ENCODE measurements around the gene YPEL5.

The YPEL5 gene

GRCh38 chr2:30191819-30192271 is 45.0 kb downstream of the YPEL5 start:
- H3K9me3 ChIP-seq (ENCODE audit: severe bottlenecking): no peaks in the 10 kb centered on the region
- no peaks in the 10 kb centered on the region for H3K36me3 ChIP-seq (ENCODE audit: low read depth)
- H3K27me3 ChIP-seq (ENCODE audit: insufficient read depth, poor library complexity, severe bottlenecking): no peaks in the 10 kb centered on the region
- H3K4me1 ChIP-seq (ENCODE audit: insufficient read depth, poor library complexity, severe bottlenecking): no peaks in the 10 kb centered on the region
- no peak for DNase-seq (ENCODE audit: low spot score)
- ATAC-seq (ENCODE audit: low read depth): no peak
- no peak overlapping the region for H3K27ac ChIP-seq (ENCODE audit: poor library complexity, severe bottlenecking)
- H3K4me3 ChIP-seq (ENCODE audit: severe bottlenecking): no peak overlapping the region
- TF ChIP-seq CTCF (IDR thresholded peaks at IDR 0.05; ENCODE audit: poor library complexity, severe bottlenecking): no peak

GRCh38 chr2:30192314-30192713 is 45.5 kb downstream of the YPEL5 start:
- Histone ChIP-seq H3K9me3 (ENCODE audit: severe bottlenecking) (no peaks in the 10 kb centered on the region), H3K27ac (ENCODE audit: poor library complexity, severe bottlenecking) (no peak overlapping the region), H3K4me3 (ENCODE audit: severe bottlenecking) (no peak overlapping the region), H3K4me1 (ENCODE audit: insufficient read depth, poor library complexity, severe bottlenecking) (no peaks in the 10 kb centered on the region), H3K36me3 (ENCODE audit: low read depth) (no peaks in the 10 kb centered on the region), H3K27me3 (ENCODE audit: insufficient read depth, poor library complexity, severe bottlenecking) (no peaks in the 10 kb centered on the region)
- ATAC-seq (ENCODE audit: low read depth): no peak
- TF ChIP-seq CTCF (IDR thresholded peaks at IDR 0.05; ENCODE audit: poor library complexity, severe bottlenecking): no peak
- no peak for DNase-seq (ENCODE audit: low spot score)

DNA sequence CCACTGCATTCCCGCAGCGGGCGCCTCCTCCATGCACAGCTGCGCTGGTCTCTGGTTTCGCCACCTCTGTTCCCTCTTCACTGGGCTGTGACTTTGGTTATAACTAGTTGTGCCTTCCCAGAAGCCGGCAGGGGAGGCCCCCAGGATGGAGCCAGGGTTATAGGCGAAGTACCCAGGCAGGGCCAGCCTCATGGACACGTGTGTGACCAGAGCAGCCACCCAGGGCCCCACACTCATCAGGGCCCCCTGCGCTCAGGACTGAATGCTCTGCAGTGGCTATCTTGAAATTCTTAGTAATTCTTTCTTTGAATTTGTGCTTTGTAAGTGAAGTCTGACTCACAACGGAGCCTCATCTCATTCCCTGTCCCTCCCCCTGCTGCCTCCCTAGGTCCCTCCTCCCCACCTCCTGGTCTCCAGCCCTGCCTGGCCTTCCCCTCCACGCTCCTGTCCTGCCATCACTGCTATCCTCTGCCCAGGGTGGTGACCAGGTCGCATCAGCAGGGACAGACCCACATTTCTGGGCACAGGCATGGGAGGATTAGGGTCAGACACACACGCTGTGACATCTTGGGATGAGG is 46.4 kb downstream of the YPEL5 start:
- no peak for TF ChIP-seq CTCF (IDR thresholded peaks at IDR 0.05; ENCODE audit: poor library complexity, severe bottlenecking)
- no peak overlapping the region for H3K4me3 ChIP-seq (ENCODE audit: severe bottlenecking)
- H3K27me3 ChIP-seq (ENCODE audit: insufficient read depth, poor library complexity, severe bottlenecking): no peaks in the 10 kb centered on the region
- H3K4me1 ChIP-seq (ENCODE audit: insufficient read depth, poor library complexity, severe bottlenecking): no peaks in the 10 kb centered on the region
- DNase-seq (ENCODE audit: low spot score) (no peak), ATAC-seq (ENCODE audit: low read depth) (no peak)
- H3K9me3 ChIP-seq (ENCODE audit: severe bottlenecking): no peaks in the 10 kb centered on the region
- no peak overlapping the region for H3K27ac ChIP-seq (ENCODE audit: poor library complexity, severe bottlenecking)
- no peaks in the 10 kb centered on the region for H3K36me3 ChIP-seq (ENCODE audit: low read depth)

GRCh38 chr2:30194421-30194820 is 47.6 kb downstream of the YPEL5 start:
- H3K4me3 ChIP-seq (ENCODE audit: severe bottlenecking): no peak overlapping the region
- ATAC-seq (ENCODE audit: low read depth) (no peak), DNase-seq (ENCODE audit: low spot score) (no peak)
- H3K9me3 ChIP-seq (ENCODE audit: severe bottlenecking): no peaks in the 10 kb centered on the region
- H3K27me3 ChIP-seq (ENCODE audit: insufficient read depth, poor library complexity, severe bottlenecking): no peaks in the 10 kb centered on the region
- no peak overlapping the region for H3K27ac ChIP-seq (ENCODE audit: poor library complexity, severe bottlenecking)
- H3K4me1 ChIP-seq (ENCODE audit: insufficient read depth, poor library complexity, severe bottlenecking): no peaks in the 10 kb centered on the region
- TF ChIP-seq CTCF (IDR thresholded peaks at IDR 0.05; ENCODE audit: poor library complexity, severe bottlenecking): no peak
- no peaks in the 10 kb centered on the region for H3K36me3 ChIP-seq (ENCODE audit: low read depth)

GRCh38 chr2:30195016-30195415 is 48.2 kb downstream of the YPEL5 start:
- H3K27ac ChIP-seq (ENCODE audit: poor library complexity, severe bottlenecking): no peak overlapping the region
- H3K36me3 ChIP-seq (ENCODE audit: low read depth): no peaks in the 10 kb centered on the region
- no peaks in the 10 kb centered on the region for H3K9me3 ChIP-seq (ENCODE audit: severe bottlenecking)
- DNase-seq (ENCODE audit: low spot score) (no peak), ATAC-seq (ENCODE audit: low read depth) (no peak)
- no peaks in the 10 kb centered on the region for H3K27me3 ChIP-seq (ENCODE audit: insufficient read depth, poor library complexity, severe bottlenecking)
- H3K4me1 ChIP-seq (ENCODE audit: insufficient read depth, poor library complexity, severe bottlenecking): no peaks in the 10 kb centered on the region
- no peak overlapping the region for H3K4me3 ChIP-seq (ENCODE audit: severe bottlenecking)
- no peak for TF ChIP-seq CTCF (IDR thresholded peaks at IDR 0.05; ENCODE audit: poor library complexity, severe bottlenecking)
